WTC11 (cell line): ENCODE results near the gene CPNE6. TPM values are rescaled to one million over a fixed set of nuclear protein-coding genes. Genes with fewer than 3 reads are reported as not detected.
A peak's percentile ranks its signal among the peaks of the same experiment; 100 is the strongest.

Experiments
- ATAC-seq: fragments of 200-7000 bp; cut with Tn5 transposase; 2 replicates; pipeline ENCODE4 v1.10.0; 2021; ENCODE audit warnings: mild to moderate bottlenecking, moderate library complexity
- CTCF ChIA-PET: fragments of 300-600 bp; sonication (Branson Sonifier 250); formaldehyde crosslinking; loops from one replicate; lab custom pipeline; 2021; ENCODE audit warnings: antibody characterized with exemption; lab: Charles Lee
- POLR2A ChIA-PET: fragments of 350-600 bp; sonication (Branson Sonifier 250); formaldehyde crosslinking; loops from one replicate; lab custom pipeline; 2021; ENCODE audit warnings: antibody characterized with exemption; lab: Charles Lee
- DNase-seq: peaks from one replicate; pipeline ENCODE4 v3.0.0; 2021; ENCODE audit warnings: low spot score
- H3K27ac Mint-ChIP-seq: 2 replicates; pipeline ENCODE4 v1.8.0; 2021; ENCODE audit warnings: mixed read lengths
- H3K27me3 Mint-ChIP-seq: 2 replicates; pipeline ENCODE4 v1.8.0; 2021; ENCODE audit warnings: low read depth, mild to moderate bottlenecking, moderate library complexity, mixed read lengths
- H3K36me3 Mint-ChIP-seq: 2 replicates; pipeline ENCODE4 v1.8.0; 2021; ENCODE audit warnings: mixed read lengths
- H3K4me1 Mint-ChIP-seq: 2 replicates; pipeline ENCODE4 v1.8.0; 2022; ENCODE audit warnings: mixed read lengths
- H3K4me3 Mint-ChIP-seq: 2 replicates; pipeline ENCODE4 v1.8.0; 2021; ENCODE audit warnings: mild to moderate bottlenecking, moderate library complexity, mixed read lengths
- H3K9me3 Mint-ChIP-seq: 2 replicates; pipeline ENCODE4 v1.8.0; 2021; ENCODE audit warnings: mixed read lengths
- ARID4B ChIP-seq: sonication (generic); formaldehyde crosslinking; IDR thresholded peaks from 2 replicates; pipeline ENCODE4 v1.8.0; 2023; ENCODE audit warnings: missing genetic modification reagents, mild to moderate bottlenecking, borderline replicate concordance
- CDX4 ChIP-seq: fragments of 250-450 bp; sonication (Bioruptor Pico); IDR thresholded peaks from 2 replicates; pipeline ENCODE4 v1.9.0; 2021; ENCODE audit warnings: moderate library complexity, mild to moderate bottlenecking, inconsistent platforms, borderline replicate concordance
- E2F4 ChIP-seq: sonication (generic); formaldehyde crosslinking; IDR thresholded peaks from 2 replicates; pipeline ENCODE4 v1.8.1; 2022; ENCODE audit warnings: low read depth, mild to moderate bottlenecking, moderate library complexity, missing genetic modification reagents, borderline replicate concordance
- HMGXB4 ChIP-seq: sonication (generic); formaldehyde crosslinking; IDR thresholded peaks from 2 replicates; pipeline ENCODE4 v1.8.1; 2023; ENCODE audit warnings: mild to moderate bottlenecking, moderate library complexity, missing genetic modification reagents
- JAZF1 ChIP-seq: fragments of 250-450 bp; sonication (Bioruptor Pico); IDR thresholded peaks from 2 replicates; pipeline ENCODE4 v1.9.0; 2021; ENCODE audit warnings: moderate library complexity, mild to moderate bottlenecking, inconsistent platforms
- JUN ChIP-seq: sonication (generic); formaldehyde crosslinking; IDR thresholded peaks from 2 replicates; pipeline ENCODE4 v1.8.0; 2023; ENCODE audit warnings: mild to moderate bottlenecking, missing genetic modification reagents
- MXD4 ChIP-seq: fragments of 250-450 bp; sonication (Bioruptor Pico); IDR thresholded peaks from 2 replicates; pipeline ENCODE4 v1.8.0; 2021; ENCODE audit warnings: mild to moderate bottlenecking, moderate library complexity, borderline replicate concordance
- NR2C2 ChIP-seq: sonication (generic); formaldehyde crosslinking; IDR thresholded peaks from 2 replicates; pipeline ENCODE4 v1.8.0; 2022; ENCODE audit warnings: mild to moderate bottlenecking, missing genetic modification reagents
- OVOL2 ChIP-seq: fragments of 250-450 bp; sonication (Bioruptor Pico); IDR thresholded peaks from 2 replicates; pipeline ENCODE4 v1.9.0; 2021; ENCODE audit warnings: mild to moderate bottlenecking, borderline replicate concordance
- TCF7 ChIP-seq: sonication (generic); formaldehyde crosslinking; IDR thresholded peaks from 2 replicates; pipeline ENCODE4 v1.8.0; 2022; ENCODE audit warnings: mild to moderate bottlenecking, low read depth, missing genetic modification reagents, moderate library complexity
- ZNF425 ChIP-seq: fragments of 250-450 bp; sonication (Bioruptor Pico); conservative IDR thresholded peaks from 2 replicates; pipeline ENCODE4 v1.9.0; 2021; ENCODE audit warnings: mild to moderate bottlenecking
- ZNF532 ChIP-seq: fragments of 250-450 bp; sonication (Bioruptor Pico); IDR thresholded peaks from 2 replicates; pipeline ENCODE4 v1.9.0; 2021; ENCODE audit warnings: mild to moderate bottlenecking, borderline replicate concordance
- ZNF671 ChIP-seq: fragments of 250-450 bp; sonication (Bioruptor Pico); IDR thresholded peaks from 2 replicates; pipeline ENCODE4 v1.8.0; 2021; ENCODE audit warnings: mild to moderate bottlenecking
- total RNA-seq: library from RNA; stranded (reverse); gene quantifications from 3 replicates; pipeline ENCODE4 v1.2.3, GENCODE V29; 2021

The CPNE6 gene
- total RNA-seq, 1 experiment from 2014 or later, result not detected

- H3K27ac Mint-ChIP-seq, result no peak overlapping the region; the same call in 1 of the 2 replicates
- no peak for TF ChIP-seq ZNF532 (CRISPR knock-in tag)
- TF ChIP-seq JUN (CRISPR knock-in tag), result no peak
- TF ChIP-seq ZNF671 (CRISPR knock-in tag), result no peak
- TF ChIP-seq OVOL2, result no peak
- TF ChIP-seq ZNF425 (CRISPR knock-in tag), result no peak
- TF ChIP-seq TCF7 (CRISPR knock-in tag), result no peak
- no peak for TF ChIP-seq NR2C2 (CRISPR knock-in tag)
- TF ChIP-seq MXD4 (CRISPR knock-in tag), result no peak
- H3K9me3 Mint-ChIP-seq, result no peaks in the 10 kb centered on the region
- POLR2A ChIA-PET, result interaction anchor here (0.6 to 4.4 kb wide), 7 partner anchors 9 to 614 kb away, joined by 3 to 67 read pairs (median 6); partner anchors contain the start of genes DCAF11, NRL, PCK2 and PSME2
- H3K4me3 Mint-ChIP-seq, result peak overlapping the region; percentile 79
- DNase-seq, result no peak
- H3K27me3 Mint-ChIP-seq, result peaks cover 26% of the 10 kb centered on the region
- H3K36me3 Mint-ChIP-seq, result no peaks in the 10 kb centered on the region
- ATAC-seq, result peak; percentile 7
- peaks cover 27% of the 10 kb centered on the region for H3K4me1 Mint-ChIP-seq
- CTCF ChIA-PET, result interaction anchor here (0.6 to 5.2 kb wide), 14 partner anchors 7 to 527 kb away, joined by 3 to 101 read pairs (median 8); partner anchors contain the start of genes CARMIL3, DCAF11, IRF9 and NRL
These were observed 10.4 kb downstream of the CPNE6 start for GRCh38 chr14:24081739-24082211.

- H3K36me3 Mint-ChIP-seq, result no peaks in the 10 kb centered on the region
- no peak for TF ChIP-seq ARID4B
- no peak for TF ChIP-seq HMGXB4 (CRISPR knock-in tag)
- no peak for TF ChIP-seq JAZF1
- TF ChIP-seq E2F4, result no peak
- TF ChIP-seq CDX4 (CRISPR knock-in tag), result no peak
These were observed 11.2 kb downstream of the CPNE6 start for GRCh38 chr14:24082411-24083080.

More at GRCh38 chr14:24082411-24083080, 11.2 kb downstream of the CPNE6 start:
- DNase-seq (no peak), ATAC-seq (no peak)
- Mint-ChIP-seq H3K4me3 (peak overlapping the region; percentile 79), H3K9me3 (no peaks in the 10 kb centered on the region), H3K27me3 (peaks cover 26% of the 10 kb centered on the region), H3K4me1 (peaks cover 27% of the 10 kb centered on the region), H3K27ac (no peak overlapping the region)
- ChIA-PET CTCF (interaction anchor here (0.6 to 5.2 kb wide), 6 partner anchors 8 to 89 kb away, joined by 3 to 101 read pairs (median 44); partner anchors contain the start of genes DCAF11 and PCK2), POLR2A (interaction anchor here (0.6 to 4.4 kb wide), 3 partner anchors 10 to 615 kb away, joined by 5 to 67 read pairs (median 9); partner anchors contain the start of genes PCK2 and PSME2)
